ENCODE data around the gene CDH2.
A peak's percentile ranks its signal among the peaks of the same experiment; 100 is the strongest.

DNA sequence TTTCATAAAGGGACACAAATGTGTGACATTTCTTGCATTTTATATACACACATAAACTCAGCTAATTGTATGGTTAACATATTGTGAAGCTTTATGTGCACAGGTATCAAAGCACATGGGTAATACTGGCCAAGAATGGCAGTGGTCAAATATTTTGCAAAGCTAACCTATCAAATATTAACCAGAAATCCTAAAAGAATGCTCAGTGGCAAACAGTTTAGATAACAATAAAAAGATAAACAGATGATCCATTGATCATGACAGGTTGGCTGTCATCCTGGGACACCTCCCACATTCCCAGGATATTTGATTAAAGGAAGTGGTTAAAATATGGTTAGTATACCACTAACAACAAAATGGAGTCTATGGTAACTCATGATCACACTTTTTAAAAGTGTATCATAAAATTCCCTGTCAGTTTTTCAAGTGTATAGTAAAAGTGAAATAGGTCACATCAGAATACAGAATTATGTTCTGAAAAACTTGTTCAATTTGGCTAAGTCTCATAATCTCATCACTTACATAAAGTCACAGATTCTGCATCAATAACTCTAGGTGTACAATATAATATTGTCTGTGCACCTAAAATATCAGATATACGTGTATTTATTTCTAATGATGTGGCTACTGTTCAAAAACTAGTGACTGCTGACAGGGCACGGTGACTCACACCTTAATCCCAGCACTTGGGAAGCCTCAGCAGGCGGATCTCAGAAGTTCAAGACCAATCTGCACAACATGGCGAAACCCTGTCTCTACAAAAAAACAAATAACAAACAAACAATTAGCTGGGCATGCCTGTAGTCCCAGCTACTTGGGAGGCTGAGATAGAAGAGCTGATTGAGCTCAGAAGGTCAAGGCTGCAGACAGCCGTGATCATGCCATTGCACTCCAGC, 48.9 kb downstream of the CDH2 start:
- TF ChIP-seq CTCF (IDR thresholded peaks at IDR 0.05) (peak in 1 of 3 donors; percentile 75), POLR2A (IDR thresholded peaks at IDR 0.05) (no peak)

Data from lower leg skin (tissue), 3 donors.